Kasumi-1 (cell line): ENCODE measurements around the gene SLC11A1.

Experiments
- DNase-seq, 2 experiments: peaks; one replicate each; lab custom pipeline; 2025; lab: John Stamatoyannopoulos, UW

Gene SLC11A1

GRCh38 chr2:218381916-218382366 is at the start of gene SLC11A1:
SLC11A1 (plus strand) TSS chr2:218382273; CDS start chr2:218382369, 96 bp downstream.
- DNase-seq: no peak

- DNase-seq: no peak
These were observed 49.8 kb upstream of the SLC11A1 start for GRCh38 chr2:218332288-218332687.

GRCh38 chr2:218332920-218333645 is 49.0 kb upstream of the SLC11A1 start:
- DNase-seq: peak; percentile 85 to 86

GRCh38 chr2:218334531-218334930 is 47.5 kb upstream of the SLC11A1 start:
- no peak for DNase-seq

GRCh38 chr2:218340656-218341055 is 41.4 kb upstream of the SLC11A1 start:
- DNase-seq: no peak

- no peak for DNase-seq
These were observed 40.7 kb upstream of the SLC11A1 start for GRCh38 chr2:218341381-218341780.

- DNase-seq: no peak
These were observed 39.2 kb upstream of the SLC11A1 start for GRCh38 chr2:218342837-218343236.

- DNase-seq: no peak
These were observed 38.5 kb upstream of the SLC11A1 start for GRCh38 chr2:218343591-218343990.

- DNase-seq: no peak
These were observed 37.9 kb upstream of the SLC11A1 start for GRCh38 chr2:218344090-218344754.

GRCh38 chr2:218344755-218345417 is 37.2 kb upstream of the SLC11A1 start:
- DNase-seq: no peak

GRCh38 chr2:218345491-218346236 is 36.4 kb upstream of the SLC11A1 start:
- DNase-seq: no peak

- no peak for DNase-seq
These were observed 34.9 kb upstream of the SLC11A1 start for GRCh38 chr2:218347172-218347571.

- DNase-seq: no peak
These were observed 28.0 kb upstream of the SLC11A1 start for GRCh38 chr2:218354045-218354444.

GRCh38 chr2:218354850-218355443 is 27.1 kb upstream of the SLC11A1 start:
- no peak for DNase-seq

GRCh38 chr2:218357236-218358177 is 24.6 kb upstream of the SLC11A1 start:
- DNase-seq: no peak

GRCh38 chr2:218360453-218360852 is 21.6 kb upstream of the SLC11A1 start:
- peak; percentile 26 to 50 for DNase-seq

GRCh38 chr2:218362606-218363005 is 19.5 kb upstream of the SLC11A1 start:
- DNase-seq: no peak

GRCh38 chr2:218363736-218364135 is 18.3 kb upstream of the SLC11A1 start:
- no peak for DNase-seq

- DNase-seq: no peak
These were observed 17.9 kb upstream of the SLC11A1 start for GRCh38 chr2:218364196-218364595.

GRCh38 chr2:218366621-218367414 is 15.3 kb upstream of the SLC11A1 start:
- DNase-seq: no peak
